ENCODE data around the gene MYH14. TPM values are rescaled to one million over a fixed set of nuclear protein-coding genes. Genes with fewer than 3 reads are reported as not detected.

The MYH14 gene
- total RNA-seq, 1 experiment from 2014 or later = 0.84 TPM

GRCh38 chr19:50181121-50181520, 22.3 kb upstream of the MYH14 start:
- H3K27me3 ChIP-seq (replicated peaks; ENCODE audit: insufficient read depth, low read depth, low read length, poor library complexity) = no peaks in the 10 kb centered on the region
- H3K27ac ChIP-seq (ENCODE audit: low read depth, low read length, poor library complexity, severe bottlenecking) = no peak overlapping the region
- POLR2A ChIA-PET (ENCODE audit: low non-redundant PET) = no interaction called here
- no peaks in the 10 kb centered on the region for H3K4me1 ChIP-seq (ENCODE audit: insufficient read depth, low read length, poor library complexity, severe bottlenecking)
- BruUV-seq (replicated peaks) = no TSS peak
- no peaks in the 10 kb centered on the region for H3K36me3 ChIP-seq (ENCODE audit: insufficient read depth, low read length, poor library complexity, severe bottlenecking)
- intact Hi-C loops (cut with micrococcal nuclease; ENCODE audit: unreplicated experiment) = no loop called here
- DNase-seq (ENCODE audit: low spot score) = no peak
- TF ChIP-seq CTCF (conservative IDR thresholded peaks at IDR 0.05; ENCODE audit: low read depth, low read length) = no peak
- TF ChIP-seq EZH2 (IDR thresholded peaks at IDR 0.05; ENCODE audit: borderline replicate concordance, low read depth, low read length, poor library complexity, severe bottlenecking) = no peak
- CTCF ChIA-PET = no interaction called here
- H3K9me3 ChIP-seq (ENCODE audit: low read depth, low read length, poor library complexity, severe bottlenecking) = no peaks in the 10 kb centered on the region
- H3K4me3 ChIP-seq (ENCODE audit: low read depth, low read length, poor library complexity, severe bottlenecking) = no peak overlapping the region

DNA sequence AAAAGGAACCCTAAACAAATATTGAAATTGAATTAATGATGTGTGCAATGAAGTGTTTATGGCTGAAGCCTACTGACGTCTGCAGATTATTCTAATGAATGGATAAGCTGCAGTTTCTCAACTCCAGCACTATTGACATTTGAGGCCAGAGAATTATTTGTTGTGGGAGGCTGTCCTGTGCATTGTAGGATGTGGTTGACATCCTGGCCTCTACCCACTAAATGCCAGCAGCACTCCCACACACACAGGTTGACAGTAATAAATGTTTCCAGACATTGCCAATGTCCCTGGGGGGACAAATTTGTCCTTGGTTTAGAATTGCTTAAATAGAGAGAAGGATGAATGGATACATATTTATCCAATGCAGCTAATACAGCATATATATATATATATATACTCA, 19.2 kb upstream of the MYH14 start:
- no peak for TF ChIP-seq CTCF (conservative IDR thresholded peaks at IDR 0.05; ENCODE audit: low read depth, low read length)
- no peak for TF ChIP-seq EZH2 (IDR thresholded peaks at IDR 0.05; ENCODE audit: borderline replicate concordance, low read depth, low read length, poor library complexity, severe bottlenecking)
- Histone ChIP-seq H3K4me1 (ENCODE audit: insufficient read depth, low read length, poor library complexity, severe bottlenecking) (no peaks in the 10 kb centered on the region), H3K4me3 (ENCODE audit: low read depth, low read length, poor library complexity, severe bottlenecking) (no peak overlapping the region), H3K36me3 (ENCODE audit: insufficient read depth, low read length, poor library complexity, severe bottlenecking) (no peaks in the 10 kb centered on the region), H3K9me3 (ENCODE audit: low read depth, low read length, poor library complexity, severe bottlenecking) (no peaks in the 10 kb centered on the region), H3K27me3 (replicated peaks; ENCODE audit: insufficient read depth, low read depth, low read length, poor library complexity) (no peaks in the 10 kb centered on the region), H3K27ac (ENCODE audit: low read depth, low read length, poor library complexity, severe bottlenecking) (no peak overlapping the region)
- POLR2A ChIA-PET (ENCODE audit: low non-redundant PET) = no interaction called here
- BruUV-seq (replicated peaks) = no TSS peak
- CTCF ChIA-PET = no interaction called here
- DNase-seq (ENCODE audit: low spot score) = no peak
- intact Hi-C loops (cut with micrococcal nuclease; ENCODE audit: unreplicated experiment) = no loop called here

DNA sequence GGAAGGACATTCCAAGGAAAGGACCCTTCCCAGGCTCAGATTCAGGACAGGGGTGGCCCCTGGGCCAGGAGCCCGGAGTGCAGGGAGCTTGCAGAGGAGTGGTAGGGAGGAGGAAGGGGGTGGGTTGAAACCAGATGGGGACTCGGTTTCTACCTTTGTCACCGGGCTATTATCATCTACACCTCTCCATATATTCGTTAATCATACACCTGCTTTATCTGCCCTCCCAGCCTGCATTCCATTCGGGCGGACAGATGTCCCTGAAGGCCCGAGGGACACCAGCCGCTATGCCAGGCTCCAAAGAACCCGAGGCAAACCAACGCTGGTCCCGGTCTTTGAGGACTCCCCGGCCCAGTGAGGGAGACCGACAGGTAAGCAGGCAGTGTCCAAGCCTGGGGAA, 15.5 kb upstream of the MYH14 start:
- Histone ChIP-seq H3K27me3 (replicated peaks; ENCODE audit: insufficient read depth, low read depth, low read length, poor library complexity) (no peaks in the 10 kb centered on the region), H3K36me3 (ENCODE audit: insufficient read depth, low read length, poor library complexity, severe bottlenecking) (no peaks in the 10 kb centered on the region), H3K9me3 (ENCODE audit: low read depth, low read length, poor library complexity, severe bottlenecking) (no peaks in the 10 kb centered on the region), H3K27ac (ENCODE audit: low read depth, low read length, poor library complexity, severe bottlenecking) (no peak overlapping the region), H3K4me3 (ENCODE audit: low read depth, low read length, poor library complexity, severe bottlenecking) (no peak overlapping the region), H3K4me1 (ENCODE audit: insufficient read depth, low read length, poor library complexity, severe bottlenecking) (no peaks in the 10 kb centered on the region)
- TF ChIP-seq EZH2 (IDR thresholded peaks at IDR 0.05; ENCODE audit: borderline replicate concordance, low read depth, low read length, poor library complexity, severe bottlenecking) = no peak
- no peak for TF ChIP-seq CTCF (conservative IDR thresholded peaks at IDR 0.05; ENCODE audit: low read depth, low read length)
- no peak for DNase-seq (ENCODE audit: low spot score)
- ChIA-PET CTCF (no interaction called here), POLR2A (ENCODE audit: low non-redundant PET) (no interaction called here)
- BruUV-seq (replicated peaks) = no TSS peak
- intact Hi-C loops (cut with micrococcal nuclease; ENCODE audit: unreplicated experiment) = no loop called here

All from A673 (cell line).